HG03469 (cell line): Measurements from ENCODE around the gene PRADC1.
"Not testable (repeated sequence)": the region's sequence is repeated elsewhere in the genome, so short reads cannot be mapped to it uniquely, and the experiment has no call there.

ENCODE experiments used
- ATAC-seq: cut with Tn5 transposase; IDR thresholded peaks from one replicate; pipeline ENCODE4 v1.9.1; 2021; ENCODE audit warnings: mild to moderate bottlenecking, moderate library complexity, moderate number of reproducible peaks; ENCODE audit not compliant: unreplicated experiment

PRADC1 gene

GRCh38 chr2:73233154-73233931 lies at the start of gene PRADC1:
PRADC1 (minus strand) TSS chr2:73233239; CDS start chr2:73233160, 79 bp downstream.
- peak; percentile 92 for ATAC-seq

GRCh38 chr2:73281244-73281643 lies 48.2 kb upstream of the PRADC1 start:
- no peak for ATAC-seq

- ATAC-seq: no peak
Measured at GRCh38 chr2:73279852-73280251, 46.8 kb upstream of the PRADC1 start.

- no peak for ATAC-seq
Measured at GRCh38 chr2:73272270-73272669, 39.2 kb upstream of the PRADC1 start.

- no peak for ATAC-seq
Measured at GRCh38 chr2:73269686-73270465, 36.8 kb upstream of the PRADC1 start.

- no peak for ATAC-seq
Measured at GRCh38 chr2:73268830-73269685, 36.0 kb upstream of the PRADC1 start.

GRCh38 chr2:73268366-73268829 lies 35.4 kb upstream of the PRADC1 start:
- ATAC-seq: no peak

- no peak for ATAC-seq
Measured at GRCh38 chr2:73267008-73267407, 34.0 kb upstream of the PRADC1 start.

- no peak for ATAC-seq
Measured at GRCh38 chr2:73266061-73266901, 33.2 kb upstream of the PRADC1 start.

GRCh38 chr2:73265298-73266060 lies 32.4 kb upstream of the PRADC1 start:
- no peak for ATAC-seq

- ATAC-seq: no peak
Measured at GRCh38 chr2:73264783-73265182, 31.7 kb upstream of the PRADC1 start.

GRCh38 chr2:73264332-73264606 lies 31.2 kb upstream of the PRADC1 start:
- no peak for ATAC-seq

- no peak for ATAC-seq
Measured at GRCh38 chr2:73263540-73264331, 30.7 kb upstream of the PRADC1 start.

GRCh38 chr2:73262691-73263429 lies 29.8 kb upstream of the PRADC1 start:
- not testable (repeated sequence) for ATAC-seq

GRCh38 chr2:73262108-73262651 lies 29.1 kb upstream of the PRADC1 start:
- no peak for ATAC-seq

- no peak for ATAC-seq
Measured at GRCh38 chr2:73260338-73260984, 27.4 kb upstream of the PRADC1 start.

GRCh38 chr2:73259704-73260337 lies 26.8 kb upstream of the PRADC1 start:
- ATAC-seq: no peak
